ENCODE data around the gene PATE2. TPM values are rescaled to one million over a fixed set of nuclear protein-coding genes. Genes with fewer than 3 reads are reported as not detected.

Gene PATE2
- polyA plus RNA-seq, 1 donor from 2014 or later = not detected

GRCh38 chr11:125802387-125802786, 23.8 kb upstream of the PATE2 start:
- no peaks in the 10 kb centered on the region for H3K9me2 ChIP-seq (ENCODE audit: insufficient read depth, low read length)
- TF ChIP-seq MXI1 (conservative IDR thresholded peaks at IDR 0.05; ENCODE audit: poor library complexity, severe bottlenecking) = no peak
- no peak for TF ChIP-seq SMC3 (conservative IDR thresholded peaks at IDR 0.05; ENCODE audit: poor library complexity)
- no peaks in the 10 kb centered on the region for H3K36me3 ChIP-seq (ENCODE audit: insufficient read depth, low read length)
- H3K4me3 ChIP-seq (ENCODE audit: low read length) = no peak overlapping the region
- H3K27ac ChIP-seq (ENCODE audit: low read length) = no peak overlapping the region
- H2AFZ ChIP-seq (ENCODE audit: low read depth, low read length) = no peak overlapping the region
- no peak overlapping the region for H3K4me2 ChIP-seq (ENCODE audit: low read length)
- H3K9me3 ChIP-seq (ENCODE audit: low read length) = peaks cover 10% of the 10 kb centered on the region
- no peaks in the 10 kb centered on the region for H4K20me1 ChIP-seq (ENCODE audit: insufficient read depth)
- H3F3A ChIP-seq (ENCODE audit: insufficient read depth, low read length, poor library complexity, severe bottlenecking) = no peaks in the 10 kb centered on the region
- no peaks in the 10 kb centered on the region for H3K79me2 ChIP-seq (replicated peaks; ENCODE audit: insufficient read depth, low read length)
- no peak overlapping the region for H3K9ac ChIP-seq (ENCODE audit: low read length)
- H3K27me3 ChIP-seq (ENCODE audit: insufficient read depth, low read depth, low read length) = no peaks in the 10 kb centered on the region

- Histone ChIP-seq H3K9ac (ENCODE audit: low read length) (no peak overlapping the region), H3K27me3 (ENCODE audit: insufficient read depth, low read depth, low read length) (no peaks in the 10 kb centered on the region), H3F3A (ENCODE audit: insufficient read depth, low read length, poor library complexity, severe bottlenecking) (no peaks in the 10 kb centered on the region), H3K4me3 (ENCODE audit: low read length) (no peak overlapping the region), H3K4me2 (ENCODE audit: low read length) (no peak overlapping the region), H3K9me3 (ENCODE audit: low read length) (peaks cover 10% of the 10 kb centered on the region), H2AFZ (ENCODE audit: low read depth, low read length) (no peak overlapping the region), H3K36me3 (ENCODE audit: insufficient read depth, low read length) (no peaks in the 10 kb centered on the region), H3K27ac (ENCODE audit: low read length) (no peak overlapping the region), H3K9me2 (ENCODE audit: insufficient read depth, low read length) (no peaks in the 10 kb centered on the region), H3K79me2 (replicated peaks; ENCODE audit: insufficient read depth, low read length) (no peaks in the 10 kb centered on the region), H4K20me1 (ENCODE audit: insufficient read depth) (no peaks in the 10 kb centered on the region)
- TF ChIP-seq POLR2AphosphoS5 (IDR thresholded peaks at IDR 0.05) (no peak), SMC3 (conservative IDR thresholded peaks at IDR 0.05; ENCODE audit: poor library complexity) (no peak), TAF1 (IDR thresholded peaks at IDR 0.05; ENCODE audit: low read depth) (no peak), RAD21 (conservative IDR thresholded peaks at IDR 0.05) (no peak), CTCF (IDR thresholded peaks at IDR 0.05; ENCODE audit: poor library complexity, severe bottlenecking) (no peak), EZH2 (IDR thresholded peaks at IDR 0.05; ENCODE audit: borderline replicate concordance, insufficient read depth, low read length, poor library complexity, severe bottlenecking) (no peak), REST (IDR thresholded peaks at IDR 0.05; ENCODE audit: borderline replicate concordance) (no peak), MXI1 (conservative IDR thresholded peaks at IDR 0.05; ENCODE audit: poor library complexity, severe bottlenecking) (no peak), EP300 (conservative IDR thresholded peaks at IDR 0.05; ENCODE audit: poor library complexity, severe bottlenecking) (no peak)
Observed at GRCh38 chr11:125799808-125800207, 21.2 kb upstream of the PATE2 start.

GRCh38 chr11:125797641-125798040, 19.0 kb upstream of the PATE2 start:
- TF ChIP-seq MXI1 (conservative IDR thresholded peaks at IDR 0.05; ENCODE audit: poor library complexity, severe bottlenecking) (no peak), EP300 (conservative IDR thresholded peaks at IDR 0.05; ENCODE audit: poor library complexity, severe bottlenecking) (no peak), POLR2AphosphoS5 (IDR thresholded peaks at IDR 0.05) (no peak), CTCF (IDR thresholded peaks at IDR 0.05; ENCODE audit: poor library complexity, severe bottlenecking) (no peak), EZH2 (IDR thresholded peaks at IDR 0.05; ENCODE audit: borderline replicate concordance, insufficient read depth, low read length, poor library complexity, severe bottlenecking) (no peak), REST (IDR thresholded peaks at IDR 0.05; ENCODE audit: borderline replicate concordance) (no peak), RAD21 (conservative IDR thresholded peaks at IDR 0.05) (no peak), SMC3 (conservative IDR thresholded peaks at IDR 0.05; ENCODE audit: poor library complexity) (no peak), TAF1 (IDR thresholded peaks at IDR 0.05; ENCODE audit: low read depth) (no peak)
- Histone ChIP-seq H3K9ac (ENCODE audit: low read length) (no peak overlapping the region), H3K27ac (ENCODE audit: low read length) (no peak overlapping the region), H3K79me2 (replicated peaks; ENCODE audit: insufficient read depth, low read length) (no peaks in the 10 kb centered on the region), H3K9me3 (ENCODE audit: low read length) (peaks cover 7% of the 10 kb centered on the region), H3K27me3 (ENCODE audit: insufficient read depth, low read depth, low read length) (no peaks in the 10 kb centered on the region), H3F3A (ENCODE audit: insufficient read depth, low read length, poor library complexity, severe bottlenecking) (no peaks in the 10 kb centered on the region), H3K36me3 (ENCODE audit: insufficient read depth, low read length) (no peaks in the 10 kb centered on the region), H2AFZ (ENCODE audit: low read depth, low read length) (no peak overlapping the region), H3K4me2 (ENCODE audit: low read length) (no peak overlapping the region), H3K9me2 (ENCODE audit: insufficient read depth, low read length) (no peaks in the 10 kb centered on the region), H3K4me3 (ENCODE audit: low read length) (no peak overlapping the region), H4K20me1 (ENCODE audit: insufficient read depth) (no peaks in the 10 kb centered on the region)

All from neural cell (in vitro differentiated cells).